ENCODE measurements around the gene MINK1. TPM values are rescaled to one million over a fixed set of nuclear protein-coding genes. Genes with fewer than 3 reads are reported as not detected.

MINK1 gene
- total and polyA plus RNA-seq, 10 of the 15 experiments (the other 5 are each of a cell fraction or from before 2014, with no cell fraction given), result 0.08 to 55.6 (median 15.0) TPM

DNA sequence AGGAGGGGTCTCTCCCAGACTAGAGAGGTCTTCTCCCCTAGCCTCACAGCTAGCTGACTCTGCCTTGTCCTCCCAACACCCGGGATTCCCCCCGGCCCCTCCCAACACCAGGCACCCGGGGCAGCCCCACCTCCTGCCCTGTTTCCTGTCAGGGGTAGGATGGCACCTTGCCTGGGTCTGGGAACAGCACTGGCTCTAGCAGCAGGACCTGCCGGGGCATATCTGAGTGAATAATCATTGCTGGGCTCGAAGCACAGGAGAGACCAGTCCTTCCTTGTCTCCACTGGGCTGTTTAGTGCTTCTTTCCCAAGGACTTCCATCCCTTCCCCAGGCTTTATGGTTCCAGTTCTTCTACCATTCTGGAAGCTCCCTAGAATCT is 25.7 kb downstream of the MINK1 start:
- ChIA-PET RAD21 (ENCODE audit: unreplicated experiment) (no interaction called here), CTCF (interaction anchor here (0.7 to 1.2 kb wide), 3 partner anchors 9 to 149 kb away, joined by 3 read pairs; partner anchors contain the start of gene ARRB2), POLR2A (interaction anchor here (0.7 kb wide), 1 partner anchor 180 kb away, joined by 4 read pairs; no protein-coding TSS in a partner anchor), SMC1A (ENCODE audit: uncharacterized antibody, unreplicated experiment) (interaction anchor here (1.3 kb wide), 1 partner anchor 14 kb away, joined by 3 read pairs; no protein-coding TSS in a partner anchor)
- Histone ChIP-seq H3K4me1 (ENCODE audit: control insufficient read depth, insufficient read depth, low read length) (no peaks in the 10 kb centered on the region), H2AFZ (ENCODE audit: control insufficient read depth, low read depth, low read length) (no peak overlapping the region), H3K9ac (ENCODE audit: control insufficient read depth, insufficient read depth, low read length) (no peak overlapping the region), H3K27me3 (replicated peaks in 1 of 2; ENCODE audit: control insufficient read depth in 2 of 2, insufficient read depth in 2 of 2, low read length in 1 of 2) (no peaks in the 10 kb centered on the region), H4K20me1 (ENCODE audit: control insufficient read depth, insufficient read depth) (no peaks in the 10 kb centered on the region), H3K79me2 (ENCODE audit: control insufficient read depth, insufficient read depth, low read length) (no peaks in the 10 kb centered on the region), H3K36me3 (ENCODE audit: control insufficient read depth in 2 of 2, insufficient read depth in 2 of 2, low read length in 1 of 2) (peaks cover 1 to 3% of the 10 kb centered on the region in 2 experiments; a peak in 2 of 4 replicates), H3K27ac (ENCODE audit: control insufficient read depth, insufficient read depth) (no peak overlapping the region), H3K4me3 (no peak overlapping the region), H3K9me3 (replicated peaks; ENCODE audit: control insufficient read depth, insufficient read depth, low read length) (no peaks in the 10 kb centered on the region), H3K4me2 (ENCODE audit: control insufficient read depth, insufficient read depth) (no peak overlapping the region)
- in situ Hi-C loops (cut with MboI) (no loop called here), intact Hi-C loops (cut with micrococcal nuclease; ENCODE audit: unreplicated experiment) (no loop called here)
- 69% methylated on average over 5 of the region's 5 CpGs for WGBS (ENCODE audit: insufficient coverage, insufficient replicate concordance, low lambda C conversion rate, missing lambda C conversion rate)
- TF ChIP-seq RCOR1 (conservative IDR thresholded peaks at IDR 0.05; ENCODE audit: low read depth, low read length) (no peak), EZH2 (IDR thresholded peaks at IDR 0.05; ENCODE audit: borderline replicate concordance, control insufficient read depth, low read depth, low read length) (no peak)
- FAIRE-seq (no peak), ATAC-seq (peak; percentile 20; the same call in 1 of the 3 replicates), DNase-seq (ENCODE audit: low read depth, low spot score) (no peak)
- no TSS peak for BruUV-seq (replicated peaks)

DNA sequence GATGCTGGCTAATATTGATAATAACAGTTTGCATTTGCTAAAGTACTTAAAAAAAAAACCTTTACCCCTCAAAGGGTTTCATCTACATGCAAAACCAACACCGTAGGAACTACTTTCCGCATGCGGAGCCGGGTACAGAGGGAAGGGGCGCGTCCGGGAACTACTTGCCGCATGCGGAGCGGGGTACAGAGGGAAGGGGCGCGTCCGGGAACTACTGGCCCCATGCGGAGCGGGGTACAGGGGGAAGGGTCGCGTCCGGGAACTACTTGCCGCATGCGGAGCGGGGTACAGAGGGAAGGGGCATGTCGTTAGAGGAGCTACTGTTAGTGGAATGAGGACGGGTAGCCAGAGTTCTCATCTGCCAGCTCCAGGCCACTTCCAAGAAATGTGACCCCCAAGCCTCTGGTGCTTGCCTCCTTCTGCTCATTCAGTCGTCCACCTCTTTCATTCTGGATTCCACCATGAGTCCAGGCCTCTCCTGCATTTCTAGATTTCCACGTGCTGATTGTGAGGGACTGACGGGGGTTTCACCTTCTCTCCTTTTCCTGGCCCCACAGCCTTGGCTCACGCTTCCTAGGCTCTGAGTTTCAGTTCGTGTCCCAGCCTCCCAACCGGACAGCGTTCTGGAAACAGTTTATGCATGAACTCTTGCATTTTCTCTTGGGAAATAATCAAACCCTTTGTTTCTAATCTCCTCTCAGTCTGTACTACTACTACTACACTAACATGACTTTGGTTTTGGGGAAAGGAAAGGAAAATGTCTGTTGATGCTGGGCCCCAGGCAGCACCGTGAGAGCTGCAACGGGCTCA is 26.9 kb downstream of the MINK1 start:
- SMC1A ChIA-PET (ENCODE audit: uncharacterized antibody, unreplicated experiment), result no interaction called here
- Histone ChIP-seq H3K9me3 (replicated peaks; ENCODE audit: control insufficient read depth, insufficient read depth, low read length) (no peaks in the 10 kb centered on the region), H3K4me2 (ENCODE audit: control insufficient read depth, insufficient read depth) (no peak overlapping the region), H3K4me1 (ENCODE audit: control insufficient read depth, insufficient read depth, low read length) (no peaks in the 10 kb centered on the region), H3K27ac (ENCODE audit: control insufficient read depth, insufficient read depth) (no peak overlapping the region), H3K4me3 (no peak overlapping the region), H4K20me1 (ENCODE audit: control insufficient read depth, insufficient read depth) (no peaks in the 10 kb centered on the region), H2AFZ (ENCODE audit: control insufficient read depth, low read depth, low read length) (no peak overlapping the region), H3K36me3 (ENCODE audit: control insufficient read depth in 2 of 2, insufficient read depth in 2 of 2, low read length in 1 of 2) (peaks cover 1 to 3% of the 10 kb centered on the region in 2 experiments; a peak in 3 of 4 replicates), H3K27me3 (replicated peaks in 1 of 2; ENCODE audit: control insufficient read depth in 2 of 2, insufficient read depth in 2 of 2, low read length in 1 of 2) (no peaks in the 10 kb centered on the region), H3K9ac (ENCODE audit: control insufficient read depth, insufficient read depth, low read length) (no peak overlapping the region), H3K79me2 (ENCODE audit: control insufficient read depth, insufficient read depth, low read length) (no peaks in the 10 kb centered on the region)
- BruUV-seq (replicated peaks), result no TSS peak
- POLR2A ChIA-PET, result interaction anchor here (0.7 to 1.1 kb wide), 2 partner anchors 23 to 181 kb away, joined by 3 to 4 read pairs; no protein-coding TSS in a partner anchor
- RAD21 ChIA-PET (ENCODE audit: unreplicated experiment), result no interaction called here
- no peak for DNase-seq (ENCODE audit: low read depth, low spot score)
- no peak for ATAC-seq
- in situ Hi-C loops (cut with MboI) (no loop called here), intact Hi-C loops (cut with micrococcal nuclease; ENCODE audit: unreplicated experiment) (no loop called here)
- CTCF ChIA-PET, result interaction anchor here (0.6 to 1.6 kb wide), 2 partner anchors 10 to 150 kb away, joined by 3 to 4 read pairs; partner anchors contain the start of gene ARRB2
- 94% methylated on average over 32 of the region's 32 CpGs for WGBS (ENCODE audit: insufficient coverage, insufficient replicate concordance, low lambda C conversion rate, missing lambda C conversion rate)
- FAIRE-seq, result peak; percentile 52
- TF ChIP-seq YBX1 (IDR thresholded peaks at IDR 0.05) (no peak), TCF12 (IDR thresholded peaks at IDR 0.05; ENCODE audit: low read depth, low read length) (no peak), MYB (IDR thresholded peaks at IDR 0.05; ENCODE audit: borderline replicate concordance, low read depth, low read length) (no peak)
- TF ChIP-seq, protein P1, sequence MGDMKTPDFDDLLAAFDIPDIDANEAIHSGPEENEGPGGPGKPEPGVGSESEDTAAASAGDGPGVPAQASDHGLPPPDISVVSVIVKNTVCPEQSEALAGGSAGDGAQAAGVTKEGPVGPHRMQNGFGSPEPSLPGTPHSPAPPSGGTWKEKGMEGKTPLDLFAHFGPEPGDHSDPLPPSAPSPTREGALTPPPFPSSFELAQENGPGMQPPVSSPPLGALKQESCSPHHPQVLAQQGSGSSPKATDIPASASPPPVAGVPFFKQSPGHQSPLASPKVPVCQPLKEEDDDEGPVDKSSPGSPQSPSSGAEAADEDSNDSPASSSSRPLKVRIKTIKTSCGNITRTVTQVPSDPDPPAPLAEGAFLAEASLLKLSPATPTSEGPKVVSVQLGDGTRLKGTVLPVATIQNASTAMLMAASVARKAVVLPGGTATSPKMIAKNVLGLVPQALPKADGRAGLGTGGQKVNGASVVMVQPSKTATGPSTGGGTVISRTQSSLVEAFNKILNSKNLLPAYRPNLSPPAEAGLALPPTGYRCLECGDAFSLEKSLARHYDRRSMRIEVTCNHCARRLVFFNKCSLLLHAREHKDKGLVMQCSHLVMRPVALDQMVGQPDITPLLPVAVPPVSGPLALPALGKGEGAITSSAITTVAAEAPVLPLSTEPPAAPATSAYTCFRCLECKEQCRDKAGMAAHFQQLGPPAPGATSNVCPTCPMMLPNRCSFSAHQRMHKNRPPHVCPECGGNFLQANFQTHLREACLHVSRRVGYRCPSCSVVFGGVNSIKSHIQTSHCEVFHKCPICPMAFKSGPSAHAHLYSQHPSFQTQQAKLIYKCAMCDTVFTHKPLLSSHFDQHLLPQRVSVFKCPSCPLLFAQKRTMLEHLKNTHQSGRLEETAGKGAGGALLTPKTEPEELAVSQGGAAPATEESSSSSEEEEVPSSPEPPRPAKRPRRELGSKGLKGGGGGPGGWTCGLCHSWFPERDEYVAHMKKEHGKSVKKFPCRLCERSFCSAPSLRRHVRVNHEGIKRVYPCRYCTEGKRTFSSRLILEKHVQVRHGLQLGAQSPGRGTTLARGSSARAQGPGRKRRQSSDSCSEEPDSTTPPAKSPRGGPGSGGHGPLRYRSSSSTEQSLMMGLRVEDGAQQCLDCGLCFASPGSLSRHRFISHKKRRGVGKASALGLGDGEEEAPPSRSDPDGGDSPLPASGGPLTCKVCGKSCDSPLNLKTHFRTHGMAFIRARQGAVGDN (IDR thresholded peaks at IDR 0.05), result no peak
- TF ChIP-seq, protein P2, sequence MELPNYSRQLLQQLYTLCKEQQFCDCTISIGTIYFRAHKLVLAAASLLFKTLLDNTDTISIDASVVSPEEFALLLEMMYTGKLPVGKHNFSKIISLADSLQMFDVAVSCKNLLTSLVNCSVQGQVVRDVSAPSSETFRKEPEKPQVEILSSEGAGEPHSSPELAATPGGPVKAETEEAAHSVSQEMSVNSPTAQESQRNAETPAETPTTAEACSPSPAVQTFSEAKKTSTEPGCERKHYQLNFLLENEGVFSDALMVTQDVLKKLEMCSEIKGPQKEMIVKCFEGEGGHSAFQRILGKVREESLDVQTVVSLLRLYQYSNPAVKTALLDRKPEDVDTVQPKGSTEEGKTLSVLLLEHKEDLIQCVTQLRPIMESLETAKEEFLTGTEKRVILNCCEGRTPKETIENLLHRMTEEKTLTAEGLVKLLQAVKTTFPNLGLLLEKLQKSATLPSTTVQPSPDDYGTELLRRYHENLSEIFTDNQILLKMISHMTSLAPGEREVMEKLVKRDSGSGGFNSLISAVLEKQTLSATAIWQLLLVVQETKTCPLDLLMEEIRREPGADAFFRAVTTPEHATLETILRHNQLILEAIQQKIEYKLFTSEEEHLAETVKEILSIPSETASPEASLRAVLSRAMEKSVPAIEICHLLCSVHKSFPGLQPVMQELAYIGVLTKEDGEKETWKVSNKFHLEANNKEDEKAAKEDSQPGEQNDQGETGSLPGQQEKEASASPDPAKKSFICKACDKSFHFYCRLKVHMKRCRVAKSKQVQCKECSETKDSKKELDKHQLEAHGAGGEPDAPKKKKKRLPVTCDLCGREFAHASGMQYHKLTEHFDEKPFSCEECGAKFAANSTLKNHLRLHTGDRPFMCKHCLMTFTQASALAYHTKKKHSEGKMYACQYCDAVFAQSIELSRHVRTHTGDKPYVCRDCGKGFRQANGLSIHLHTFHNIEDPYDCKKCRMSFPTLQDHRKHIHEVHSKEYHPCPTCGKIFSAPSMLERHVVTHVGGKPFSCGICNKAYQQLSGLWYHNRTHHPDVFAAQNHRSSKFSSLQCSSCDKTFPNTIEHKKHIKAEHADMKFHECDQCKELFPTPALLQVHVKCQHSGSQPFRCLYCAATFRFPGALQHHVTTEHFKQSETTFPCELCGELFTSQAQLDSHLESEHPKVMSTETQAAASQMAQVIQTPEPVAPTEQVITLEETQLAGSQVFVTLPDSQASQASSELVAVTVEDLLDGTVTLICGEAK (IDR thresholded peaks at IDR 0.05; ENCODE audit: borderline replicate concordance), result no peak
